Spleen (tissue), 11 donors: ENCODE results near the gene MRPL49. TPM values are rescaled to one million over a fixed set of nuclear protein-coding genes. Genes with fewer than 3 reads are reported as not detected.
A peak's percentile ranks its signal among the peaks of the same experiment; 100 is the strongest.

Experiments
- DNase-seq: peaks from one replicate; pipeline ENCODE4 v3.0.0-alpha.2; 2020
- H3K27ac ChIP-seq, 8 donors: fragments of 200-600 bp; sonication (generic) in 7 of 8; 1 replicate in 4 of 8; 2 replicates in 4 of 8; pipeline versions ENCODE4 v1.5.0 to v1.8.0; 2016 to 2021; ENCODE audit warnings: inconsistent platforms in 4 of 8, mild to moderate bottlenecking in 4 of 8, moderate library complexity in 1 of 8
- H3K27me3 ChIP-seq, 7 donors: fragments of 200-600 bp; sonication (generic) in 6 of 7; replicated peaks in 1 of 7; 1 replicate in 4 of 7; 2 replicates in 3 of 7; pipeline versions ENCODE4 v1.5.0 to v1.8.0; 2016 to 2021; ENCODE audit warnings: inconsistent platforms in 3 of 7, mild to moderate bottlenecking in 1 of 7
- H3K36me3 ChIP-seq, 6 donors: fragments of 200-600 bp; sonication (generic) in 5 of 6; 1 replicate in 4 of 6; 2 replicates in 2 of 6; pipeline versions ENCODE4 v1.5.0 to v1.8.0; 2016 to 2021; ENCODE audit warnings: inconsistent platforms in 2 of 6
- H3K4me1 ChIP-seq, 6 donors: fragments of 200-600 bp; sonication (generic) in 5 of 6; 1 replicate in 3 of 6; 2 replicates in 3 of 6; pipeline versions ENCODE4 v1.5.0 to v1.8.0; 2016 to 2021; ENCODE audit warnings: inconsistent platforms in 3 of 6
- H3K4me3 ChIP-seq, 8 donors: fragments of 200-600 bp; sonication (generic) in 7 of 8; 1 replicate in 4 of 8; 2 replicates in 4 of 8; pipeline versions ENCODE4 v1.5.0 to v1.8.0; 2016 to 2021; ENCODE audit warnings: inconsistent platforms in 4 of 8, mild to moderate bottlenecking in 4 of 8, moderate library complexity in 2 of 8
- H3K9me3 ChIP-seq, 8 donors: fragments of 200-600 bp; sonication (generic) in 7 of 8; 1 replicate in 4 of 8; 2 replicates in 4 of 8; pipeline versions ENCODE4 v1.5.0 to v1.8.0; 2016 to 2021; ENCODE audit warnings: inconsistent platforms in 4 of 8
- CTCF ChIP-seq, 11 experiments: fragments of 200-600 bp in 7 of 11; fragments of 450-650 bp in 4 of 11; sonication (generic) in 4 of 11; IDR thresholded peaks in 8 of 11; conservative IDR thresholded peaks in 3 of 11; 1 replicate in 7 of 11; 2 replicates in 4 of 11; pipeline versions ENCODE4 v1.4.0 to v1.8.0; 2016 to 2021; ENCODE audit warnings: antibody characterized with exemption in 11 of 11, inconsistent platforms in 4 of 11, mild to moderate bottlenecking in 1 of 11
- POLR2A ChIP-seq, 3 donors: fragments of 450-650 bp; IDR thresholded peaks; one replicate each; pipeline ENCODE4 v1.5.1; 2017; ENCODE audit warnings: antibody characterized with exemption in 3 of 3, mild to moderate bottlenecking in 1 of 3
- POLR2AphosphoS5 ChIP-seq, 3 donors: sonication (generic); formaldehyde crosslinking; IDR thresholded peaks; one replicate each; pipeline ENCODE4 v1.5.1; 2017; ENCODE audit warnings: antibody characterized with exemption in 3 of 3
- WGBS, 5 donors: extraction: QIAGEN DNeasy Blood & Tissue Kit in 3 of 5; methylation state at CpG; one replicate each; pipeline versions ENCODE4 v1.1.5 to v1.1.7; 2013 to 2018; 5-methylcytosine and 5-hydroxymethylcytosine counted together
- intact Hi-C: fragments of 100-400 bp; cut with DNase I; formaldehyde crosslinking; loops from one replicate; pipeline ENCODE4 v1.15.0; 2023; ENCODE audit warnings: low total_unique reads
- polyA plus RNA-seq, 3 donors: library from polyadenylated mRNA; stranded (reverse); fragments of 200-250 nt; gene quantifications; one replicate each; pipeline ENCODE4 v1.2.1, GENCODE V29; 2013
- total RNA-seq, 7 donors: library from RNA; depleted of rRNA in 3 of 7; stranded (reverse); fragments of >200 nt in 3 of 7; fragmentation: NEBNext Ultra II Directional in 4 of 7; extraction: Animal tissue kit (Norgen Biotek cat#: 25700) in 4 of 7; gene quantifications; one replicate each; pipeline versions ENCODE4 v1.1.0 to v1.2.1, GENCODE V29; 2016 to 2021
- donor health status: healthy with polysubstance abuse.
- donor health status: DM: no; HTN: no; CAD: no; lungs with moderate emphysema.
- donor health status: DM: no; HTN: no; CAD: no.
- donor health status: Bipolar disorder and iron deficiency.
- donor health status: healthy.
- donor health status: DM: no; HTN: no; CAD: no.
- donor health status: DM: yes; HTN: yes; CAD: no.

MRPL49 gene
- total and polyA plus RNA-seq, 10 donors = 20.0 to 51.2 (median 40.1) TPM

GRCh38 chr11:65121447-65121864 lies 665 bp upstream of the MRPL49 start:
- peak overlapping the region; percentile 67 to 96 (median 86) for H3K4me3 ChIP-seq
- WGBS, 5 donors = 1 to 2% (median 1%) methylated on average over 14 to 22 of the region's 22 CpGs
- H3K27ac ChIP-seq = peak overlapping the region; percentile 92 to 98 (median 96)
- TF ChIP-seq POLR2AphosphoS5 (IDR thresholded peaks at IDR 0.05) (no peak), POLR2A (IDR thresholded peaks at IDR 0.05) (no peak), CTCF (IDR thresholded peaks at IDR 0.05 in 8 of 11, conservative IDR thresholded peaks at IDR 0.05 in 3 of 11) (no peak)
- peaks cover 18 to 82% (median 55%) of the 10 kb centered on the region in 6 donors for H3K4me1 ChIP-seq
- DNase-seq = peak; percentile 86
- H3K9me3 ChIP-seq = no peaks in the 10 kb centered on the region
- no peaks in the 10 kb centered on the region for H3K27me3 ChIP-seq
- H3K36me3 ChIP-seq = peaks cover under 1 to 65% (median 52%) of the 10 kb centered on the region in 6 donors
- intact Hi-C loops = no loop called here

- intact Hi-C loops = no loop called here
- H3K27ac ChIP-seq = no peak overlapping the region
Measured at GRCh38 chr11:65124480-65125196, 2.5 kb downstream of the MRPL49 start.

GRCh38 chr11:65125197-65126056 lies 3.3 kb downstream of the MRPL49 start:
- H3K36me3 ChIP-seq = peaks cover 9 to 76% (median 67%) of the 10 kb centered on the region in 6 donors
- DNase-seq = no peak
- no peak overlapping the region for H3K27ac ChIP-seq
- 78 to 92% (median 91%) methylated on average over 12 of the region's 12 CpGs for WGBS, 5 donors
- peaks cover 17 to 80% (median 40%) of the 10 kb centered on the region in 6 donors for H3K4me1 ChIP-seq
- H3K9me3 ChIP-seq = no peaks in the 10 kb centered on the region
- no peaks in the 10 kb centered on the region for H3K27me3 ChIP-seq
- no peak overlapping the region for H3K4me3 ChIP-seq
- intact Hi-C loops = no loop called here
- TF ChIP-seq CTCF (IDR thresholded peaks at IDR 0.05 in 8 of 11, conservative IDR thresholded peaks at IDR 0.05 in 3 of 11) (no peak), POLR2AphosphoS5 (IDR thresholded peaks at IDR 0.05) (no peak), POLR2A (IDR thresholded peaks at IDR 0.05) (no peak)

More at GRCh38 chr11:65124480-65125196, 2.5 kb downstream of the MRPL49 start:
- Histone ChIP-seq H3K27me3 (no peaks in the 10 kb centered on the region), H3K4me1 (peaks cover 14 to 80% (median 39%) of the 10 kb centered on the region in 6 donors), H3K36me3 (peaks cover 9 to 76% (median 67%) of the 10 kb centered on the region in 6 donors), H3K9me3 (no peaks in the 10 kb centered on the region), H3K4me3 (no peak overlapping the region)
- no peak for DNase-seq
- no peak for TF ChIP-seq POLR2A (IDR thresholded peaks at IDR 0.05)
- no peak for TF ChIP-seq POLR2AphosphoS5 (IDR thresholded peaks at IDR 0.05)
- TF ChIP-seq CTCF (IDR thresholded peaks at IDR 0.05 in 8 of 11, conservative IDR thresholded peaks at IDR 0.05 in 3 of 11) = no peak
- 85 to 96% (median 93%) methylated on average over 5 of the region's 5 CpGs for WGBS, 5 donors
